LNCAP (cell line): ENCODE measurements around the gene ZPBP.

Source experiments
- TF ChIP-seq, protein P1 (sequence below): fragments of 450-650 bp; IDR thresholded peaks from 2 replicates; pipeline ENCODE4 v1.5.1; 2017; ENCODE audit warnings: mild to moderate bottlenecking

Gene ZPBP

DNA sequence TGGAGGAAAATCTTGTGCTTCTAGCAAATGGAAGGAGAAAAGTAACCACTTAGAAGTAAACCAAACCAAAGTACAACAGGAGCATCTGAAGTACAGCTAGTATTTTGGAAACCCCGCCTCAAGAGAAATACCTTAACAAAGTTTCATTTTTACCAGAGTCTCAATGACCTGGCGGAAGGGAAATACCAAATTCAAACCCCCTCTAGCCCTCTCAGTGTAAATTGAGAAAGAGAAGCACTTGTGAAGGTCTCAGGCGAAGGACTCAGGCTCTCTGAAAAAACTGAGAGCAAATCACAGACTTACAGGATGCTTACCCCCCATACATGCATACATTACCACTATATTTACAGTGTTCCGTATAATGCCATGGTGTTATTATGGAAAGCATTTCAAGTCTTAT lies 70.1 kb downstream of the ZPBP start:
- TF ChIP-seq, protein P1, sequence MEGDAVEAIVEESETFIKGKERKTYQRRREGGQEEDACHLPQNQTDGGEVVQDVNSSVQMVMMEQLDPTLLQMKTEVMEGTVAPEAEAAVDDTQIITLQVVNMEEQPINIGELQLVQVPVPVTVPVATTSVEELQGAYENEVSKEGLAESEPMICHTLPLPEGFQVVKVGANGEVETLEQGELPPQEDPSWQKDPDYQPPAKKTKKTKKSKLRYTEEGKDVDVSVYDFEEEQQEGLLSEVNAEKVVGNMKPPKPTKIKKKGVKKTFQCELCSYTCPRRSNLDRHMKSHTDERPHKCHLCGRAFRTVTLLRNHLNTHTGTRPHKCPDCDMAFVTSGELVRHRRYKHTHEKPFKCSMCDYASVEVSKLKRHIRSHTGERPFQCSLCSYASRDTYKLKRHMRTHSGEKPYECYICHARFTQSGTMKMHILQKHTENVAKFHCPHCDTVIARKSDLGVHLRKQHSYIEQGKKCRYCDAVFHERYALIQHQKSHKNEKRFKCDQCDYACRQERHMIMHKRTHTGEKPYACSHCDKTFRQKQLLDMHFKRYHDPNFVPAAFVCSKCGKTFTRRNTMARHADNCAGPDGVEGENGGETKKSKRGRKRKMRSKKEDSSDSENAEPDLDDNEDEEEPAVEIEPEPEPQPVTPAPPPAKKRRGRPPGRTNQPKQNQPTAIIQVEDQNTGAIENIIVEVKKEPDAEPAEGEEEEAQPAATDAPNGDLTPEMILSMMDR = no peak

DNA sequence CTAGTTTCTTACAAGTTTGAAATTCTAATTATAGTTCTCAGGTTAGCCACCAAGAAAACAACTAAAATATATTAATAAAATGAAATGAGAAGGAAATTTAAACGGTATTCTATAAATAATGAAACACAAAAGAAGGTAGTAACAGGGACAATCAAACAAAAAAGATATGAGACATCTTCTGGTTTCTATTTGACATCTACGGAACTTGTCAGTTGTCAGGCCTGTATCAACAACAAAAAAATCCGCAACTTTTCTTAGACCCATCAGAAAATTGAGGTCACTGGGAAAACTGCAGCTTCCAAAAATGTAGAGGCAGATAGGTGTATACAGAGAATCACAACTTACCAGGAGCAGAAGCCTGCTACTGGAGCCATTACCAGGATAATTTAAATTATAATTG lies 70.6 kb downstream of the ZPBP start:
- TF ChIP-seq, protein P1 = no peak

DNA sequence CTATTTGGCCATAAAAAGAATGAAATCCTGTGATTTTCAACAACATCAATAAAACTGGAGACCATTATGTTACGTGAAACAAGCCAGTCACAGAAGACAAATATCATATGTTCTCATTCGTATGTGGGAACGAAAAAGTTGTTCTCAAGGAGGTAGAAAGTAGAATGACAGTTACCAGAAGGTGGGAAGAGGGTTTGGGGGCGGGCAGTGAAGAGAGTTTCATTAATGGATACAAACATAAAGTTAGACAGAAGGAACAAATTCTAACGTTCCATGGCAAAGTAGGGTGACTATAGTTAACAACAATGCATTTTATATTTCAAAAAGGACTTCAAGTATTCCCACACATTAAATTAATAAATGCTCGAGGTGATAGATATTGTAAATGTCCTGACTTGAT lies 97.4 kb downstream of the ZPBP start:
- TF ChIP-seq, protein P1 = no peak

DNA sequence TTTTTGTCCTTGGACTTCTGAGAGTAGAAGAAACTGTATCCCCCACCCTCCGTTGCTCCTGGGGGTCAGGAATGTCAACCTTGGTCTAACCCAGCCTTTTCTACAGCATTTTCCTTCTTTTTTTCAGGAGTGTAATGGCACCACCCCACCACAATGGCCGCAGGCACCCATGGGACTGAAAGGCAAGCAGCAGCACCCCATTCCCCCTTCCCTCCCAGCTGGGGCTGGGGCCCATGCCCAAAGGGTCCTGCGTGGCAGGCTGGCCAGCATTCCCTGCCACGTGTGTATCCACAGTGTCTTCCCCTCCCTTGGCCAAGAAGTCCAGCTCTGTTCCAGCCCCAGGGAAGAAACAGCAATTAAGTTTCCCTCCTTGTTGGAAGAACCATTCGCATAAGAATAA lies 106.9 kb downstream of the ZPBP start:
- TF ChIP-seq, protein P1 = no peak

DNA sequence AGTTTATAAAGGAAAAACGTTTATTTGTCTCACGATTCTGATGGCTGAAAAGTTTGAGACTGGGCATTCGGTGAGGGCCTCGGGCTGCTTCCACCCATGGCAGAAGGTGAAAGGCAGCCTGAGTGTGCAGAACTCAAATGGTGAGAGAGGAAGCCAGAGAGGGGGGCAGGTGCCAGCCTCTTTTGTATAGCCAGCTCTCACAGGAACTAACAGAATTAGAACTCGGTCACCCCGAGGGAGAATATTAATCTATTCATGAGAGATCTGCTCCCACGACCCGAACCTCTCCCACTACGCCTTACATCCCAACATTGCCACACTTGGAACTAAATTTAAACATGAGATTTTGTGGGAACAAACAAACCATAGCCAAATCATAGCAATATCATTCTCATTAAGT lies 112.6 kb downstream of the ZPBP start:
- TF ChIP-seq, protein P1 = no peak

DNA sequence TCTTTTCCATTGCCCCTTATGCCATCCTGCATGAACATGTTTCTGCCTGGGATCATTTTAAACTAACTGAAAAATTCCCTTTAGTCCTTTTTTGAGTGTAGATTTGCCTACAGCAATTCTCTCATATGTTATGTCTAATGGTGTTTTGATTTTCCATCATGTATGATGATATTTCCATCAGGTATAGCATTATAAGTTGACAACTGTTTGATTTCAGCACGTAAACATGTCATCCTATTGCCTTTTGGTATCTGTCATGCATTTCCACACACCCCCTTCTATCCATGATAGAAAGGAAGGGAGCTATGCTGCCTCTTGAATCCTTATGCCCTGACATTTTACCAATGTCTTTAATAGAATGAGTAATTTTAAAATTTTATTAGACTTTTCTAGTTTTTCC lies 116.8 kb downstream of the ZPBP start:
- TF ChIP-seq, protein P1 = no peak

DNA sequence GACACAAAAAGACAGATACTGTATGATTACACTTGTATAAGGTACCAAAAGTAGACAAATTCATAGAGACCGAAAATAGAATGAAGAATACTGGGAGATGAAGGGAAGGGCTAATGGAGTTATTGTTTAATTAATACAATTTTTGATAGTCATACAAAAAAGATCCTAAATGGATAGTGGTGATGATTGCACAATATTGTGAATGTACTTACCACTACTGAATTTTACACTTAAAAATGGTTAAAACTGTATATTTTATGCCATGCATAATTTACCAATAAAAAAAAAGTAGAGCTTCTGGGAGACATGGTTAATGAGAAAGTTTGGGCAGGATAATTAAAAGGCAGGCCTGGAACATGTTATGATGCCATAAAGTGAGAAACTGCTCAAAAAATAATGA lies 119.0 kb downstream of the ZPBP start:
- TF ChIP-seq, protein P1 = no peak

DNA sequence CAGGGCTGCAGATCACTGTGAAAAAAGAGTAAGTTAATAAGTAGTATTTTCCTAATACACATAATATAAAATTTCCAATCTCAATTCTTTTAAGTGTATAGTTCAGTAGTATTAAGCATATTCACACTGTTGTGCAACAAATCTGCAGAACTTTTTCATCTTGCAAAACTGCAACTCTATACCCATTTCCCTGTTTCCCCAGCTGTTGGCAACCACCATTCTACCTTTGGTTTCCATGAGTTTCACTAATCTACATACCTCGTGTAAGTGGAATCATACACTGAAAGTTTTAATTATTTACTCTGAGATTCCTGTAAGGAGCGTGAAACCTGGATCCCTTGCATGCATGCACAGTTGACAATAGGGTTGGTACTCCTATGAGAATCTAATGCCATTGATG lies 155.4 kb downstream of the ZPBP start:
- TF ChIP-seq, protein P1 = no peak
